ENCODE data around the gene KRT37. TPM values are rescaled to one million over a fixed set of nuclear protein-coding genes. Genes with fewer than 3 reads are reported as not detected.

Gene KRT37
- not detected in 2 replicates for total RNA-seq (2014; rRNA removed; shearing (Covaris generic))

DNA sequence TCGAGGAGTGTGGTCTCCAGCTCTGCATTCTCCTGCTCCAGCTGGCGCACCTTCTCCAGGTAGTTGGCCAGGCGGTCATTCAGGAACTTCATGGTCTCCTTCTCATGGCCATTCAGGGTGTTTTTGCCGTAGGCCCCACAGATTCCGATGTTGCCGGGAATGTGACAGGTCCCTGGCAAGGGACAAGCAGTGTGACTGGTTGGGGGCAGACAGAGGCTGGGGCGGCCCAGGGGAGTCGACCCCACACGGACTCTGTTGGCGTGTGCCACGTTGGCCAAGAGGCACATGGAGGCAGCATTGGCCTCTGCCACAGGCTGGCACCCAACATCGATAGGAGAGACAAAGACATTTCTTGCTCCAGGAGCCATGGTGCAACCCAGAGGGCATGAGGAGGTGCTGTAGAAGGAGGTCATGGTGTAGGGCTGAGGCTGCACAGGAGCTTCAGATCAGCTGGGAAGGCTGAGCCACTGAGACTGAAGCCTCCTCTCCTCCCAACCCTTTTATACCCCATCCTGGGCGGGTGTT lies at the start of gene KRT37:
TSS of gene KRT37 (minus strand) at position 475 of the 525 bp plus-strand sequence. CDS start at position 413, 62 bp downstream.
- Histone ChIP-seq H3K4me1 (replicated peaks) (no peaks in the 10 kb centered on the region; the same call in 1 of the 2 replicates), H3K36me3 (no peaks in the 10 kb centered on the region), H3K9me3 (replicated peaks) (no peaks in the 10 kb centered on the region), H3K27ac (no peak within 1 kb of the TSS), H3K27me3 (replicated peaks) (no peaks in the 10 kb centered on the region), H3K4me3 (no peak within 1 kb of the TSS)
- DNase-seq (ENCODE audit: low read depth in 1 of 2, low spot score in 2 of 2), result no peak

DNA sequence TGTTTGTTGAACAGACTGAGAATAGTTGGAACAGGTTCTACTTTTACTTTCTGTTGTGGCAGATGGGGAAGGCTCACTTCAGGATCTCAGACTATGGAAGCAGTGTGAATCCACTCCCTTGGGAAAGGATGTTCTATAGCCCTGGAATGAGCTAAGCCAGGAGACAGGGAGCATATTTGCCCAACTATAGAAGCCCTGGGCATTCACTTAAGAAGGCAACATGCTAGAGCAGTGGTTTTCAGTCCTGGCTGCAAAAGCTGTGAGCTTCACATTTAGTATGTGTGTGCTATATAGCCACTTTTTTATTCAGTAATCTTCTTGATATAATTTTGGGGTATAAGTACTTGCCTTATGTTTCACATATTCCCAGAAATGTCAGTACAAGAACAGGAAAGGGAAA lies 44.0 kb upstream of the KRT37 start:
- Histone ChIP-seq H3K27ac (no peak overlapping the region), H3K9me3 (replicated peaks) (no peaks in the 10 kb centered on the region; the same call in 1 of the 2 replicates), H3K27me3 (replicated peaks) (no peaks in the 10 kb centered on the region), H3K4me3 (no peak overlapping the region), H3K36me3 (no peaks in the 10 kb centered on the region), H3K4me1 (replicated peaks) (no peaks in the 10 kb centered on the region; the same call in 1 of the 2 replicates)
- DNase-seq (ENCODE audit: low read depth in 1 of 2, low spot score in 2 of 2), result no peak

DNA sequence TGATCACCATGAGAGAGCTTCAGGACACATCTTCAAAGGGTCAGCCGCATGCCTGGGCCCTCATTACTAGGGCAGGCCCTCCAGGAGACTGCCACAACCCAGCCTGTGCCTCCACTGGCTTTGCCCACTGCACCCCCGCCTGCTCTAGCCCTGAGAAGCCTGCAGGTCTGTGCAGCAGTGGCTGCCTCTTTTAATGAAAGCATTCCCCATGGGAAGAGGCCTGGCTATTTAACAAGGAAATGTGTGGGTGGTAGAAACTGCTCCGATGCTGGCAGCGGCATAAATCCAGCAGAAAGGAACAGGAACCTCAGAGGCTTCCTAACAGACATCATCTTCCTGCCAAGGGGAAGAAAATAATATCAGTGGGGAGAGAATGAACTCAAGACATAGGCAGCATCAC lies 43.2 kb upstream of the KRT37 start:
- Histone ChIP-seq H3K4me3 (no peak overlapping the region), H3K36me3 (no peaks in the 10 kb centered on the region), H3K27me3 (replicated peaks) (no peaks in the 10 kb centered on the region), H3K4me1 (replicated peaks) (no peaks in the 10 kb centered on the region; the same call in 1 of the 2 replicates), H3K27ac (no peak overlapping the region), H3K9me3 (replicated peaks) (no peaks in the 10 kb centered on the region; the same call in 1 of the 2 replicates)
- DNase-seq (ENCODE audit: low read depth in 1 of 2, low spot score in 2 of 2), result no peak

DNA sequence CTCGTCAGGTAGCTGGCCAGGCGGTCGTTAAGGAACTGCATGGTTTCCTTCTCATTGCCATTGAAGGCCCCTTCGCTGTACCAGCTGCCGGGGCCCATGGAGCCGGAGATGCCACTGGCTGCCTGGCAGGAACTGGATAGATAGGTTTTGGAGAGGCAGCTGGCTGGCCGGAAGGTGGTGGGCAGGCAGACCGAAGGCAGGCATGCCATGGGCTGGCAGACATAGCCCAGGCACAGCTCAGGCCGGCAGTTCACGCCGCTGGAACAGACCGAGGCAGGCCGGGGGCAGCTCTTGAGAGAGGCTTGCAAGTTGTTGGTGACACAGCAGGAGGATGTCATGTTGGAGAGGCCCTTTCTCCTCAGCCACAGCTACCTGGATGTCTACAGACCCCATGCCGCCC lies 42.6 kb upstream of the KRT37 start, which contains the start of gene KRT32:
TSS of gene KRT32 (minus strand) at position 399 of the 400 bp plus-strand sequence. CDS start at position 338, 61 bp downstream.
- Histone ChIP-seq H3K4me3 (no peak within 1 kb of the TSS), H3K36me3 (no peaks in the 10 kb centered on the region), H3K27ac (no peak within 1 kb of the TSS), H3K9me3 (replicated peaks) (no peaks in the 10 kb centered on the region; the same call in 1 of the 2 replicates), H3K27me3 (replicated peaks) (no peaks in the 10 kb centered on the region), H3K4me1 (replicated peaks) (no peaks in the 10 kb centered on the region; the same call in 1 of the 2 replicates)
- no peak for DNase-seq (ENCODE audit: low read depth in 1 of 2, low spot score in 2 of 2)

DNA sequence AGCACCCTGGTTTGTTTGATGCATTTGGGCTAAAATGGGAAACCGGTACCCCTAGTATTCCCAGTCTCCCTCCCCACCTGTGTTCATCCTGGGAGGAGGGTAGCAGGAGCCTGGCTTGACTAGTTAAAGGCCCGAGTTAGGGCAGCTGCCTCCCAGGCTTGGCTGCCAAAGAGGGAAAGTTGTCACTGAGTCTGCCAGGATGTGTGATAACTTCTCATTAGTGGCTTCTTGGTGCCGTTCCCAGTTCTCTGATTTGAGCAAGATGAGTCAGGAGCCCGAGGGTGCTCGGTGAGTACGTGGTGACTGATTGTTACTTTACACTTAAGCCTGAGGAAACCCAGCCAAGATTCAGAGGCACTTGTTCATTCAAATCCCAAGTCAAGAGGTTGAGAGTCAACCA lies 40.3 kb upstream of the KRT37 start:
- Histone ChIP-seq H3K27ac (no peak overlapping the region), H3K4me1 (replicated peaks) (no peaks in the 10 kb centered on the region; the same call in 1 of the 2 replicates), H3K27me3 (replicated peaks) (no peaks in the 10 kb centered on the region), H3K9me3 (replicated peaks) (no peaks in the 10 kb centered on the region), H3K4me3 (no peak overlapping the region), H3K36me3 (no peaks in the 10 kb centered on the region)
- peak in 1 of 2 experiments; percentile 31 for DNase-seq (ENCODE audit: low read depth in 1 of 2, low spot score in 2 of 2)

DNA sequence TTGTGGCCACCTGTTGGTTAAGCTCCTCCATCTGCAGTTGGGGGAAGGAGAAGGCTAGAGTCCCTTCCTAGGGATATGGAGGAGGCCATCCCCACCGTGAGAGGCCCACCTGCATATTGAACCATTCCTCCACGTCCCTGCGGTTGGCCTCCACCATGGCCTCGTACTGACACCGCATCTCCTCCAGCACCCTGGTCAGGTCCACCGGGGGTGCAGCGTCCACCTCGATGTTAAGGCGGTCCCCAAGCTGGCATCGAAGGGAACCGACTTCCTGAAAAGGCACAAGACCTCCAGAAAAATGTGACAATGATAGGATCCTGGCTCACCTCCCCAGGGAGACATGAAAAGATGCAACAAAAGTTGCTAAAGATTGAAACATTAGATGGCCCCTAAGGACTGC lies 39.8 kb upstream of the KRT37 start:
- Histone ChIP-seq H3K4me3 (no peak overlapping the region), H3K27me3 (replicated peaks) (no peaks in the 10 kb centered on the region), H3K27ac (no peak overlapping the region), H3K36me3 (no peaks in the 10 kb centered on the region), H3K4me1 (replicated peaks) (no peaks in the 10 kb centered on the region; the same call in 1 of the 2 replicates), H3K9me3 (replicated peaks) (no peaks in the 10 kb centered on the region)
- no peak for DNase-seq (ENCODE audit: low read depth in 1 of 2, low spot score in 2 of 2)

DNA sequence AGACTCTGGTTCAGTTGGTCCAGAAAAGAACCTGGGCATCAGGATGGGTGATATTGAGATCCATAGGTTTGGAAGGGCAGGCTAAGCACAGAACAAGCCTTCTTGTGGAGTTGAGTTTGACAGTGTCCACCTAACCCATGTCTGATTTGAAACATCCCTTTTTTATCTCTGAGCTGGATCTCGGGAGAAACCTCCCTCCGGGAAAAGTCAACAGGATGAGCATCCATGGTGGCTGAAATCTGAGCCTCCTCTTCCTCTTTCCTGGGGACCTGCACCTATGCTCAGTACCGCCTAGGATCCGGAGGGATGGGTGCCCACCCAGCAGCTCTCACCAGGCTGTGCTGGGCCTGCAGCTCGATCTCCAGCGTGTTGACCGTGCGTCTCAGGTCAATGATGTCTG lies 39.4 kb upstream of the KRT37 start:
- H3K4me1 ChIP-seq (replicated peaks), result peaks cover under 1% of the 10 kb centered on the region; the same call in 1 of the 2 replicates
- DNase-seq (ENCODE audit: low read depth in 1 of 2, low spot score in 2 of 2), result no peak
- no peaks in the 10 kb centered on the region for H3K9me3 ChIP-seq (replicated peaks)
- H3K36me3 ChIP-seq, result no peaks in the 10 kb centered on the region
- H3K4me3 ChIP-seq, result no peak overlapping the region
- H3K27ac ChIP-seq, result no peak overlapping the region
- H3K27me3 ChIP-seq (replicated peaks), result no peaks in the 10 kb centered on the region

DNA sequence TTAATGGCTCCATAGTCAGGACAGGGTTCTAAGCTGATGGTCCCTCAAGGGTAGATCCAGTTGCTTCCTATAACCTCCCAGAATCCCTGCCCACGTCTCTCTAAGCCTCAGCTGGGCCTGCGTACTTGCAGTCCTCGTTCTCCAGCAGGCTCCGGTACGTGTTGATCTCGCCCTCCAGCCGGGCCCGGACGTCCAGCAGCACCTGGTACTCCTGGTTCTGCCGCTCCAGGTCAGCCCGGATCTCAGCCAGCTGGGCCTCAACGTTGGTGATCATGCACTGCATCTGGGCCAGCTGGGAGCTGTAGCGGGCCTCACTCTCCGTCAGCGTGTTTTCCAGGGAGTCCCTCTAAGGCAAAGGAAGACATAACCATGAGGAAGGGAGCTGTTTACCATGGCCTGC lies 38.3 kb upstream of the KRT37 start:
- Histone ChIP-seq H3K27me3 (replicated peaks) (no peaks in the 10 kb centered on the region), H3K4me1 (replicated peaks) (peaks cover 4% of the 10 kb centered on the region; the same call in 1 of the 2 replicates), H3K4me3 (no peak overlapping the region), H3K9me3 (replicated peaks) (no peaks in the 10 kb centered on the region), H3K36me3 (no peaks in the 10 kb centered on the region), H3K27ac (no peak overlapping the region)
- DNase-seq (ENCODE audit: low read depth in 1 of 2, low spot score in 2 of 2), result no peak

DNA sequence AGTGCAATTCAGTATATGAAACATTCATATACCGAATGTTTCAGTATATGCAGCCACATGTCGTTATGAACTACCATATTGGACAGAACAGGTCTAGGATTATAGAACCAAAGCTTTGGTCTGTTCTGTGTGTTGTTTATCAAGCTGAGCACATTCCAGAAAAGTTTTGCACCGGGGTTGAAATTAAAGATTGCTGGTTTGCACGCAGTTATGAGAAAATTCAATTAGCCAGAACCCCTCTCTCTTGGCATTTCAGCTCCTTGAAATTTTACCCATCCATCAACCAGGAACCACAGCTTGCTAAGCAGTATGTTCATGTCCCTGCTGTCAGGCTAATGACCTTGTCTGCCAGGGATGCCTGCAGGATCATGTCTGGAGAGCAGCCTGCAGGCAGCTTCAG lies 33.3 kb upstream of the KRT37 start:
- no peaks in the 10 kb centered on the region for H3K36me3 ChIP-seq
- no peaks in the 10 kb centered on the region for H3K9me3 ChIP-seq (replicated peaks)
- H3K4me3 ChIP-seq, result no peak overlapping the region
- no peak for DNase-seq (ENCODE audit: low read depth in 1 of 2, low spot score in 2 of 2)
- peaks cover 14% of the 10 kb centered on the region for H3K4me1 ChIP-seq (replicated peaks)
- H3K27ac ChIP-seq, result no peak overlapping the region
- no peaks in the 10 kb centered on the region for H3K27me3 ChIP-seq (replicated peaks)

DNA sequence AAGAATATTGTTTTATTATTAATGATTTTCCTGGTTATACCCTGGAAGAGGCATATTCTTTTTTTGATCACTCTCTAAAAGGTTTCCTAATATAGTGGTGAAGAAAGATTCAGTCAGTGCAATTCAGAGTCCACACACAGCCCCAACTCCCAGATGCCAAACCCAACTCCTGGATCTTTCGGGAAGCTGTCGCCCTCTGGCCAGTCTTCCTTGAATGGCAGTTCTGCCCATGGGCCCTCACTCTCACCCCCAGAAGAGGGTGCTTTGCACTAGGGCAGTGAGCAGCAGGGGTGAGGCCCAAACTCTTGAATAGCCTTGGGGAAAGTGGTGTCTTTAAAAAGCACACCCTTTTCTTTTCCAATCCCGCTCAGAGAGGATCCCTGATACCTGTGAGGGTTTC lies 31.8 kb upstream of the KRT37 start:
- DNase-seq (ENCODE audit: low read depth in 1 of 2, low spot score in 2 of 2), result no peak
- no peaks in the 10 kb centered on the region for H3K27me3 ChIP-seq (replicated peaks)
- no peak overlapping the region for H3K4me3 ChIP-seq
- H3K4me1 ChIP-seq (replicated peaks), result peaks cover 26% of the 10 kb centered on the region
- peaks cover 3% of the 10 kb centered on the region; the same call in 1 of the 2 replicates for H3K9me3 ChIP-seq (replicated peaks)
- no peaks in the 10 kb centered on the region for H3K36me3 ChIP-seq
- no peak overlapping the region for H3K27ac ChIP-seq

DNA sequence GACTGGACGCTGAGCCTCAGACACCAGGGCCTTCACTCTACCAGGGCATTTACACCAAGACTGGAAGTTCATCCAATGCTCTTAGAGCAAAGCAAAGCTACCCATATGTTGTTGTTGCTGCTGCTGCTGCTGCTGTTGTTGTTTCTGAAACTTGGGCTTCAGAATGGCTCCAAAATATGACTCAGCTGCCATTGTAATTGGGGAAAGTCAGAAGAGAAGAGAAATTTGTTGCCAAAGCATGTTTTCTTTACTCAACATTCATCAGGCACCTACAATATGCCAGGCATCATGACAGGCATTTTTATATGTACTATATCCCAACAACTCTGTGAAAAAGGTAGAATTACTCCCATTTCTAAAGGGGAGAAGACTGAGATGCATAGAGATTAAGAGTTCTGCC lies 30.9 kb upstream of the KRT37 start:
- Histone ChIP-seq H3K4me3 (no peak overlapping the region), H3K4me1 (replicated peaks) (peaks cover 33% of the 10 kb centered on the region), H3K27me3 (replicated peaks) (no peaks in the 10 kb centered on the region), H3K27ac (no peak overlapping the region), H3K9me3 (replicated peaks) (peaks cover 3% of the 10 kb centered on the region; the same call in 1 of the 2 replicates), H3K36me3 (no peaks in the 10 kb centered on the region)
- no peak for DNase-seq (ENCODE audit: low read depth in 1 of 2, low spot score in 2 of 2)

DNA sequence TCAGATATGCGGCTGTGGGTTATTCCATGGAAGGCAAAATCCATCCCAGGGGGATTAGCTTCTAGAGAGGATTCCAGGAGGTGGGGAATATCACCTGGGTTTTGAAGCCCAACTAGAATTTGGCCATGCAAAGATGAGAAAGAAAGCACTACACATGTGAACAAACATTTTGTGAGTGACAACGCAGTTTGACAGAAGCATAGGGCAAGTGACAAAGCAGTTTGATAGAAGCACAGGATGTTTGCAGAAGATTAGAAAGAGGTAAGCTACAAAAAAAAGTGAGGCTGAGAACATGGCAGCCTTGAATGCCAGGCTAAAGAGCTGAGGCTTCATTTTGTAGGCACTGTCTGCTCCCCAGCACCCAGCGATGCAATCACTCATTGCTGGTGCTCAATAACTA lies 28.7 kb upstream of the KRT37 start:
- DNase-seq (ENCODE audit: low read depth in 1 of 2, low spot score in 2 of 2), result no peak
- Histone ChIP-seq H3K36me3 (no peaks in the 10 kb centered on the region), H3K27me3 (replicated peaks) (no peaks in the 10 kb centered on the region), H3K4me3 (no peak overlapping the region), H3K4me1 (replicated peaks) (peaks cover 29% of the 10 kb centered on the region), H3K9me3 (replicated peaks) (peaks cover 3% of the 10 kb centered on the region; the same call in 1 of the 2 replicates), H3K27ac (no peak overlapping the region)

DNA sequence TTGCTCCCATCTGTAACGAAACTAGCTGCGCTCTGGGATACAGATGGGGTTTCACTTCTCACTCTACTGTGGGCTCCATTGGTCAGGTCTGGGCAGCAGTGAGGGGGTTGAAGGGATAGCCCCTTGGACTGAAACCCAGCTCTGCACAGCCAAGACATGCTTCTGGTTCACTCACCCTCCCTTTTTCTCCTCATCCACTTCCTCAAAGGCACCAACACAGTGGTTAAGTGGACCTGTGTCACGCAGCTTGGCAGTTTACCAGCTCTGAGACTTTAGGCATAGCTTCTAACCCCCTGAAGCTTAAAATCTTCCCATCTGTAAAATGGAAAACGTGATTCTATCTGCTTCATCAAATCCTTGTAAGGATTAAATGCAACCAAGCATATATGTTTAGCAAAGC lies 27.9 kb upstream of the KRT37 start:
- Histone ChIP-seq H3K4me1 (replicated peaks) (peaks cover 32% of the 10 kb centered on the region), H3K4me3 (no peak overlapping the region), H3K9me3 (replicated peaks) (peaks cover 3% of the 10 kb centered on the region; the same call in 1 of the 2 replicates), H3K36me3 (no peaks in the 10 kb centered on the region), H3K27me3 (replicated peaks) (no peaks in the 10 kb centered on the region), H3K27ac (no peak overlapping the region)
- DNase-seq (ENCODE audit: low read depth in 1 of 2, low spot score in 2 of 2), result no peak

DNA sequence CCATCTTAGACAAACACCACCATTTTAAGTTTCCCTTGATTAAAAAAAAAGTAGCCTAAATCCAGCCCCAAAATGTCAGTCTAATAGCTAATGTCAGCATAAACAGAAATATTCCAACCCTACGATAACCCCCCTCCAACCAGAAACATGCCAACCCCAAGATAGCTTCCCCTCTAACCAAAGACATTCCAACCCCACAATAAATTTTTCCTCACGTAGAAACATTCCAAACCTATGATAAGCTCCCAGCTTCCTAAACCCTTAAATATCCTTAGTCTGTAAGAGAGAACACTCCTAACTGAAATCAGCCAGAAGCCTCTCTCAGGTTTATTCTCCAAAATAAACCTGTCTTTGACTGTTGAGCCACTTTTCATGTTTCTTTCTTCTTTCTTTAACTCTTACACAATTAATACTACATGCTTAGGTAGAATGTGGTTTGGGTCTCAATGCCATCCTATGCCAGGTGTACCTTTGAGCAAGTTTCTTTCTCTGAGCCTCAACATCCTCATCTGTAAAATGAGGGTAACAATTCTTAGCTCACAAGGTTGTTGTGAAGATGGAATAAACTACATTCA lies 26.9 kb upstream of the KRT37 start:
- H3K9me3 ChIP-seq (replicated peaks), result peaks cover 3% of the 10 kb centered on the region; the same call in 1 of the 2 replicates
- DNase-seq (ENCODE audit: low read depth in 1 of 2, low spot score in 2 of 2), result peak in 1 of 2 experiments; percentile 55
- no peaks in the 10 kb centered on the region for H3K27me3 ChIP-seq (replicated peaks)
- peaks cover 39% of the 10 kb centered on the region for H3K4me1 ChIP-seq (replicated peaks)
- H3K27ac ChIP-seq, result peak overlapping the region; percentile 62
- H3K4me3 ChIP-seq, result no peak overlapping the region
- H3K36me3 ChIP-seq, result no peaks in the 10 kb centered on the region

Data from SJSA1 (cell line).